Activated naive CD8-positive, alpha-beta T cell (primary cell): Measurements from ENCODE around the gene UBN2.

Experiments
- H3K27ac Mint-ChIP-seq: one replicate; pipeline ENCODE4 v1.8.0; 2021; ENCODE audit warnings: mixed read lengths
- H3K27me3 Mint-ChIP-seq: one replicate; pipeline ENCODE4 v1.8.0; 2021; ENCODE audit warnings: mixed read lengths
- H3K36me3 Mint-ChIP-seq: one replicate; pipeline ENCODE4 v1.8.0; 2021; ENCODE audit warnings: mixed read lengths
- H3K4me1 Mint-ChIP-seq: one replicate; pipeline ENCODE4 v1.8.0; 2021; ENCODE audit warnings: low read depth, mixed read lengths
- H3K4me3 Mint-ChIP-seq: one replicate; pipeline ENCODE4 v1.8.0; 2021; ENCODE audit warnings: mild to moderate bottlenecking, mixed read lengths
- H3K9me3 Mint-ChIP-seq: one replicate; pipeline ENCODE4 v1.8.0; 2021; ENCODE audit warnings: low read depth, mixed read lengths

The UBN2 gene

DNA sequence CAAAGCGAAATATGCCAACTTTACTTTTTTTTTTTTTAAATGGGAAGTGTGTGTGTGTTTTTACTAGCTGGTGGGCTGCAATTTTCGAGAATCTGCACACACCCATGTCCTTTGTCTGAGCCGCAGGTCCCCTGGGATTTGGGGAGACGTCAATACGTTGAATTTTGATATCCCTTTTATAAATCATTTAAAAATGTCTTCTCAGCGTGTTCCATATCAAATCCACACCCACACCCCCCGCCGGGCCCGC, 109.7 kb downstream of the UBN2 start:
- peak overlapping the region; percentile 96 for H3K4me3 Mint-ChIP-seq
- H3K27me3 Mint-ChIP-seq: no peaks in the 10 kb centered on the region
- peaks cover 3% of the 10 kb centered on the region for H3K36me3 Mint-ChIP-seq
- H3K27ac Mint-ChIP-seq: peak overlapping the region; percentile 99
- H3K4me1 Mint-ChIP-seq: peaks cover 33% of the 10 kb centered on the region
- H3K9me3 Mint-ChIP-seq: peaks cover 5% of the 10 kb centered on the region

DNA sequence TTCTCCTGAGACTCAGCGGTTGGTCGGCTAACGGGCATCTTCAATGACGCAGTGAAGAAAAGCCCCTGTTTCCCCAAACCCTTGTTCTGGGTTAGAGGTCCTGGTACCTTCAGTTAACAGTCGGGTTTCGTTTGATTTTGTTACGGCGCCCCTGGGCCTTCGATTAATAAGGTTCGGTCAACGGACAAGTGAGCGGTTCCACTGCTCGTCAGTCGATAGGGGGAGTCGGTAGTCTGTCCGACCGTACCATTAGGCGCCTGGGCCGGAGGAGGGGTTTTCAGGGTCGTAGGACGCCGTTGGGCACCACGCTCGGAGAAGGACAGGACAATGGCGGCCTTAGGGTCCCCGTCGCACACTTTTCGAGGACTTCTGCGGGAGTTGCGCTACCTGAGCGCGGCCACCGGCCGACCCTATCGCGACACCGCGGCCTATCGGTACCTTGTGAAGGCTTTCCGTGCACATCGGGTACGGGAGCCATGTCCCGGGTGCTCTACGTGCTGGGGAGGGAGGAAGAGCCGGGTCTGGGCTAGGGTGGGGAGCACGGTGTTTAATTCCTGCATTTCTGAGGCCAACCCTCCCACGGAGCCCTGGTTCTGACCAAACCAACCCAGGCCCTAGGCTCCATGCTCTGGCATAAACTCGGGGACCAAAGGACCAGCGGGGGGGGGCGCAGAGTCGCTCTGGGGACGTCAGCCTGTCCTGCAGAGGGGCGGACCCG, 110.2 kb downstream of the UBN2 start, which contains the start of gene FMC1:
FMC1 (plus strand) TSS at position 280 of the 718 bp plus-strand sequence; CDS start at position 328, 48 bp downstream.
- Mint-ChIP-seq H3K27ac (peak within 1 kb of the TSS; percentile 99), H3K4me3 (peak within 1 kb of the TSS; percentile 96), H3K27me3 (no peaks in the 10 kb centered on the region), H3K9me3 (peaks cover 5% of the 10 kb centered on the region), H3K4me1 (peaks cover 33% of the 10 kb centered on the region), H3K36me3 (peaks cover 3% of the 10 kb centered on the region)

DNA sequence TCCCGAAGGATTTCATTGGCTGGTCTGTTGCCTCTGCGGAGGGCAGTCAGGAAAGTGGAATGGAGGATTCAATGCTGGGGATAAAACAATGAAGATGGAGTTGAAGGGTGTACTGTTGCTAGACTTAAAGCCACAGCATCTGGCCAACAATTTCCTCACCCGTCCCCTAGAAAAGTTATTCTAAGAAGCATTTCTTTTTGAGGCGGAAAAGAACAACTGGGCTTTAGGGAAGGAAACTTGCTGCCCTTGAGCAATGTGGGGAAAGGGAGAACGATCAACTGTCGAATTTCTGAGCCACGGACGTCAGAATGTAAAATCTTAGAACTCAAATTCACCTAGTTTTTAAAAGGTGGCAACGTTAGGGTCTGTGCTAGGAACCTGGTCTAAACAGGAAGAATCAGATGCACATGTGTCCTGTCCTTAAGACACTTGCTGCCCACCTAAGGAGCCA, 110.8 kb downstream of the UBN2 start:
- Mint-ChIP-seq H3K27ac (peak overlapping the region; percentile 99), H3K9me3 (peaks cover 5% of the 10 kb centered on the region), H3K4me3 (peak overlapping the region; percentile 96), H3K27me3 (no peaks in the 10 kb centered on the region), H3K36me3 (peaks cover 5% of the 10 kb centered on the region), H3K4me1 (peaks cover 33% of the 10 kb centered on the region)

DNA sequence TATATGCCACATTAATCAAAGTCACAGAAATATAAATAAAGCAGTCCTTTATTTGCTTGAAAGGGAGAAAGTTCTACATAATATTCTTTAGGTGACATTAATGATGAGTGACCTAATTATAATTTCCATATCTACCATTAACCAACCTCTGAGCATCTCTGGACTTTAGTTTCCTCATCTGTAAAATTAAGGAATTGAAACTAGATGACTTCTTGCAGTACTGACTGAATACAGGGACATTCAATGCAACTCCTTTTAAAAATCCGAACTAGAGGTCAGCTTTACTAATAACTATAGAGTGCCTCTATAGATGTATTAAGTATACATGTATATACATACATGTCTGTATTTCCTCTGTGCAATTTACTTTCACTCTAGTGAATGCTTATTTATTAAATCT, 114.0 kb downstream of the UBN2 start:
- H3K27me3 Mint-ChIP-seq: no peaks in the 10 kb centered on the region
- H3K27ac Mint-ChIP-seq: no peak overlapping the region
- peaks cover 5% of the 10 kb centered on the region for H3K36me3 Mint-ChIP-seq
- no peak overlapping the region for H3K4me3 Mint-ChIP-seq
- H3K4me1 Mint-ChIP-seq: peaks cover 26% of the 10 kb centered on the region
- H3K9me3 Mint-ChIP-seq: no peaks in the 10 kb centered on the region

DNA sequence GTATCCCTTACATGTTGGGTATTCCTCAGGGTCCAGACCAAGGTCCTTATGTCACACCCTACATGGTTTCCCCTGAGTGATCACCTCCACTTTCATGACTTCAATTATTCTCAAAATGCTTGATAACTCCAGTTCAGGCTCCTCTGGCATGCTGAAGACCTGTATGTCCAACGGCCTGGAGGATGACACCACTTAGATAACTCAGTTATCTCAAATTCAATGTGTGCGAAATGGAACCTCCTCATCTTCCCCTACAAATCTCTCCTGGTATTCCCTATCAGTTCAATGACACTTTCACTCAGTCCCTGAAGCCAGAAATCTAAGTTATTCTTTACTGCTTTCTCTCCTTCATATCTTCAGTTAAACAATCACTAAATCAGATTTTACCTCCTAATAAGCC, 120.0 kb downstream of the UBN2 start:
- Mint-ChIP-seq H3K27me3 (no peaks in the 10 kb centered on the region), H3K4me1 (peaks cover 3% of the 10 kb centered on the region), H3K4me3 (no peak overlapping the region), H3K36me3 (peaks cover 15% of the 10 kb centered on the region), H3K27ac (no peak overlapping the region), H3K9me3 (no peaks in the 10 kb centered on the region)

DNA sequence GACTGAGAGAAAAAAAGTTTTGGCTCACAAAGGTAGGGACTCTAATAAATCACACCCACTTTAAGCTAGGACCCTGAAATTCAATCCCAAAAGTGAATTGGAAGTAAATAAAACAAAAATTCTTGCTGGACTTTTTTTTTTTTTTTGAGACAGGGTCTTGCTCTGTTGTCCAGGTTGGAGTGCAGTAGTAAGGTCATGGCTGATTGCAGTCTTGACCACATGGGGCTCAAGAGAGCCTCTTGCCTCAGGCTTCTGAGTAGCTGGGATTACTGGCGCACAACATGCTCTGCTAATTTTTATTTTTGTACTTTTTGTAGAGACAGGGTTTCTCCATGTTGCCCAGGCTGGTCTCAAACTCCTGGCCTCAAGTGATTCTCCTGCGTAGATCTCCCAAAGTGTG, 123.7 kb downstream of the UBN2 start:
- no peaks in the 10 kb centered on the region for H3K9me3 Mint-ChIP-seq
- no peaks in the 10 kb centered on the region for H3K27me3 Mint-ChIP-seq
- no peak overlapping the region for H3K4me3 Mint-ChIP-seq
- H3K27ac Mint-ChIP-seq: no peak overlapping the region
- H3K4me1 Mint-ChIP-seq: peaks cover 9% of the 10 kb centered on the region
- H3K36me3 Mint-ChIP-seq: peaks cover 10% of the 10 kb centered on the region

DNA sequence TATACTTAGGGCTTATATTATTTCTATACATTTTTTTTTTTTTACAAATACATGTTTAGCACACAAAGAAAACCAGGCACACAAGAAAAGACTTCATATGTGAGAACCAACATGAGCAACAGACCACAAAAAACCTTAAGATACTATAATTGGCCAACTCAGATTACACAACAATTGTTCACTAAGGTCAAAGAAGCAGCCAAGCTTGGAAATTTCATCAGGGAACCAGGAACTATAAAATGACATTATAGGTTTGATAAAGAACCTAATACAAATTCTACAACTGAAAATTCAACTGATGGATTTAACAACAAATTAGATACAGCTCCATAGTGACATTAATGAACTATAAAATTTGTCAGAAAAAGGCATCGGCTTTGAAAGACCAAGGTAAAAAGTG, 124.3 kb downstream of the UBN2 start:
- peaks cover 10% of the 10 kb centered on the region for H3K36me3 Mint-ChIP-seq
- peak overlapping the region; percentile 75 for H3K27ac Mint-ChIP-seq
- peaks cover 9% of the 10 kb centered on the region for H3K4me1 Mint-ChIP-seq

More for the DNA sequence above, 124.3 kb downstream of the UBN2 start:
- H3K27me3 Mint-ChIP-seq: no peaks in the 10 kb centered on the region
- H3K9me3 Mint-ChIP-seq: no peaks in the 10 kb centered on the region
- no peak overlapping the region for H3K4me3 Mint-ChIP-seq
